H7 (cell line): ENCODE results near the gene NRXN2. TPM values are rescaled to one million over a fixed set of nuclear protein-coding genes. Genes with fewer than 3 reads are reported as not detected.

Experiments
- DNase-seq: peaks from one replicate; pipeline ENCODE4 v3.0.0; 2012
- H3K27me3 ChIP-seq: 2 replicates; pipeline ENCODE4 v1.6.0; 2011; ENCODE audit warnings: mild to moderate bottlenecking, low read length; ENCODE audit not compliant: control insufficient read depth, insufficient read depth
- H3K36me3 ChIP-seq: replicated peaks from 2 replicates; pipeline ENCODE4 v1.5.1; 2011; ENCODE audit warnings: low read length; ENCODE audit not compliant: control insufficient read depth, insufficient read depth
- H3K4me3 ChIP-seq: 2 replicates; pipeline ENCODE4 v1.5.1; 2011; ENCODE audit warnings: low read depth, mild to moderate bottlenecking, control low read depth, low read length, moderate library complexity; ENCODE audit not compliant: insufficient read depth
- total RNA-seq: library from RNA; depleted of rRNA; stranded (reverse); fragments of >200 nt; shearing (Covaris generic); gene quantifications from 2 replicates; pipeline ENCODE4 v1.2.3, GENCODE V29; 2014

The NRXN2 gene
- total RNA-seq, 1 experiment from 2014 or later = 1.9 TPM

- DNase-seq = peak; percentile 72
- H3K4me3 ChIP-seq = no peak overlapping the region
- H3K36me3 ChIP-seq = no peaks in the 10 kb centered on the region
- peaks cover 8% of the 10 kb centered on the region for H3K27me3 ChIP-seq
These were observed 28.1 kb downstream of the NRXN2 start for GRCh38 chr11:64694821-64695365.

DNA sequence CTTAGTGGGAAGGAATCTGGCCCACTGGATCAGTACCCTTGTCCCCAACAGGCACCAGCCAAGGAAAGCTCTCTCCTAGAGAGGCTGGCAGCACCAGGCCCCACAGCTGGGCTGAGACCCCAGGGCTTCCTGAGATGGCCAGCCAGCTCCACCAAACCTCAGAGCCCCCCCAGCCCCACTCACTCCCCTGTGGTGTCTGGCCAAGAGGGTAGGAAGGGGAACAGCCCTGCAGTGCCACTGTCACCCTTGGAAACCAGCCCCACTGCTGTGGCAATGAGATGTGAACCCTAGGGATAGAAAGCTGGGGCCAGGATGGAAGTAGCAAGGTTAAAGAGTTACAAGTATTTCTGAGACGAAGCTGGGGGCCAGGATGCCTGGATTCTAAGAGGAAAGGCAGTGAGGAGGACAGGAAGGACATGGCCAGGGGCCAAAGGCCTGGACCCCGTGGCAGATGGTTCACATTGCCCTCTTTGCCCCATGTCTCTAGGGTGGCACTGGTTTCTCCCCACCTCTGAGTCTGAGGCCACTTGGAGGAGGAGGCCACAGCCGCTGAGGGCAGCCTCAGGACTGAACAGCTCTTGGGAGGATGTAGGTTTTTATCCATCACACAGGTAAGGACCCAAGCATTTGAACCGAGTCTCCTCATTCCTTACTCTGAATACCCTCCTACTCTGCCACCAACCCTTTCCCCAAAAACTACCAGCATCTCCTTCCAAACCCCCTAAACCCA, 28.8 kb downstream of the NRXN2 start:
- peaks cover 8% of the 10 kb centered on the region for H3K27me3 ChIP-seq
- no peak for DNase-seq
- H3K36me3 ChIP-seq = no peaks in the 10 kb centered on the region
- no peak overlapping the region for H3K4me3 ChIP-seq

DNA sequence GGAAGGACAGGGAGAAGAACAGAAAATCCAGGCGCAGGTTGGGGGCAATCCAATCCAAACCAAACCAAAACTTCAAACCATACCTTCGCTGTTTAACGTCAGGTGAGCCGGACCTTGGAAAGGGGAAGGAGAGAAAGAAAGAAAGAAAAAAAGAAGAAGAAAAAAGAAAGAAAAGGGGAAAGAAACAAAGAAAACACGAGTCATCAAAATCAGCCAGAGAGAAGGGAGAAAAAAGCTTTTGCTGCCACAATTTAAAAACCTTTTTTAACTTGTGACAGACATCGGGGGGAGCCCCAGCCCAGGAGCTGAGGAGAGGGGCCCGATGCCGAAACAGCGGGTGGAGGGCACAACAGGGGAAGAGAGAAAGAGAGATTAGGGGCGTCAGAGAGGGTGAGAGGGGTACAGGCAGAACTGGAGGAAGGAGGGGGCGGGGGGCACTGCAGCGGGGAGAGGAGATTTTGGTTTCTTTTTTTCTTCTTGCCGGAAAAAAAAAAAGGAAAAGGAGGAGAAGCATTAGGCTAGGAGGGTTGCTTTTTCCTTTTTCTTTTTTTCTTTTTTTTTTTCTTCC, 30.1 kb downstream of the NRXN2 start:
- Histone ChIP-seq H3K4me3 (no peak overlapping the region), H3K27me3 (peaks cover 8% of the 10 kb centered on the region), H3K36me3 (no peaks in the 10 kb centered on the region)
- no peak for DNase-seq

- no peak for DNase-seq
- H3K36me3 ChIP-seq = no peaks in the 10 kb centered on the region
- no peak overlapping the region for H3K4me3 ChIP-seq
- peaks cover 9% of the 10 kb centered on the region for H3K27me3 ChIP-seq
These were observed 31.5 kb downstream of the NRXN2 start for GRCh38 chr11:64691543-64691942.

- Histone ChIP-seq H3K36me3 (no peaks in the 10 kb centered on the region), H3K4me3 (no peak overlapping the region), H3K27me3 (peaks cover 9% of the 10 kb centered on the region)
- no peak for DNase-seq
These were observed 32.8 kb downstream of the NRXN2 start for GRCh38 chr11:64690235-64690634.

DNA sequence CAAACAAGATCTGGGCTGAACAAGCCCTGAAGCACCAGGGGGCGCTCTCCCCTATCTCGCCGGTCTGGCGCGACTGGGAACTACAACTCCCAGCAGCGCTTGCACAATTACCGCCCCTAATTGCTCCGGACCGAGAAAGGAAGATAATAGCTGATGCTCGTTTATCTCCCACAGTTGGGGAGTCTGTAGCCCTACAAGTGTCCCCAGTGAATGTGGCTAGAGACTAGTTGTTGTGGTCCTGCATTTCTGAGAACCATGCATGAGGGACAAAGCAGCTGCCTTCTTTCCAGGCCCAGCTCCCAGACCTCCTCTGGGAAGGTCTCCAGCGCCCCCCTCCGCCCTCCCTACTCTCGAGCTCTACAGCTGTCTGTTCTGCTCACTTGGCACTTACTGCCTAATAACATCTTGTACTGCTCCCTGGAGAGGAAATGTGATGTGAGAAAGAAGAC, 34.4 kb downstream of the NRXN2 start:
- Histone ChIP-seq H3K27me3 (peaks cover 7% of the 10 kb centered on the region), H3K4me3 (peak overlapping the region; percentile 53), H3K36me3 (no peaks in the 10 kb centered on the region)
- DNase-seq = peak; percentile 88

DNA sequence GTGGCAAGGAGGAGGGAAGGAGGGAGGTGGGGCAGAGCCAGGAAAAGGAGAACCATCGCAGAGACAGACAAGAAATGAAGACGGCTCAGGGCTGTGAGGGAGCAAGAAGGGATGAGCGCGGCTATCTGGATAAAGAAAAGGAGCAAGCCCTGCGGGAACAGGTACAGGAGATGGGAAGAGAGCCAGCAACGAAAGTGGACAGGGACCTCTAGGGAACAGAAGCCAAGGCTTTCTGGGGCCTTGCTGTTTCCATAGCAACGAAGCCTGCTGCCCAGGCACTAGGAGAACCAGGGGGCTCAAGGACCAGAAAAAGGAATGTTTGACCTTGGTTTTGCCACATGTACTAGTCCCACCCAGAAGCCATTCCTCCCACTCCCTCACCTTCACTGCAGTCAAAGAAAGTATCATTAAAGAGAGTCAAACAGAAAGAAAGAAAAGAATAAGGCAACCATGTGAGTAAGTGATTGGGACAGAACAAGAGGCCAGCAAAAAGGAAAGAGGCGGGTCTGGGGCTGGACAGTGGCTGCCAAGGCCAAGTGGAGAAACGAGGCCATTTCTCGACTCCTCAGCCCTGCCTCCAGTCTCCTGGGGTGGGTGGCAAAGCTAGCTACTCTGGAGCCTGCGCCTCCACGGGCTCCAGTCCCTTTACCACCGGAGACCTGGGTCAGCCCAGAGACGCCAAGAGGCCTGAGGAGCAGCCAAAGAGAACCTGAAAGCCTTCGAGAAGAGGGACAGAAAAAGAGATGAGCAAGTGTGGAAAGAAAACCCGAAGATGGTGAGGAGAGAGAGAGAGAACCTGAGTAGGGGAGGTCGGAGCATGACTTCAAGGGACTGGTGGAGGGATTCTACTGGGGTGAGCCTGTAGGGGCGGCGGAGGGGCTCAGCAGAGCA, 35.1 kb downstream of the NRXN2 start:
- peak; percentile 95 for DNase-seq
- Histone ChIP-seq H3K27me3 (peaks cover 6% of the 10 kb centered on the region), H3K4me3 (no peak overlapping the region)

DNA sequence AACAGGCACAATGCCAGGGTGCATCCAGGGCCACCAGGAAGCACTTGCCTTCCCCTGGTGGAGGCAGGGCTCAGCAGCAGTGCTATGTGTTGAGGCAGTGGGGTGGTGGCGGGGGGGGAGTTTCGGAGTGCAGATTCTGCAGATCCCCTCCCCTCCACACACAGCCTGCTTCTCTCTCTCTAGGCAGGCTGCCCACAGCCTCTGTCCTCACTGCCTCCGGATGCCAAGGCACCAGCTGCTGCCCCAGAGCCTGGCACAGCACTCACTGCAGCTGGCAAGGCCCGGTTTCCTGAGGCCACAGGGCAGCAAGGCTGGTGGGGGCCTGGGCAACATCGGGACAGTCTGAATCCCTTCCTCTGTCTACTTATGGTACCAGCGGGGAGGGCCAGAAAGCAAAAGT, 35.8 kb downstream of the NRXN2 start:
- Histone ChIP-seq H3K4me3 (no peak overlapping the region), H3K27me3 (peaks cover 6% of the 10 kb centered on the region), H3K36me3 (no peaks in the 10 kb centered on the region)
- no peak for DNase-seq

More for the DNA sequence above, 35.1 kb downstream of the NRXN2 start:
- H3K36me3 ChIP-seq = no peaks in the 10 kb centered on the region

- peaks cover 4% of the 10 kb centered on the region for H3K27me3 ChIP-seq
- no peaks in the 10 kb centered on the region for H3K36me3 ChIP-seq
- no peak for DNase-seq
- no peak overlapping the region for H3K4me3 ChIP-seq
These were observed 36.4 kb downstream of the NRXN2 start for GRCh38 chr11:64686466-64687170.

GRCh38 chr11:64685536-64685935, 37.5 kb downstream of the NRXN2 start:
- Histone ChIP-seq H3K36me3 (no peaks in the 10 kb centered on the region), H3K27me3 (peaks cover 1% of the 10 kb centered on the region; the same call in 1 of the 2 replicates), H3K4me3 (no peak overlapping the region)
- DNase-seq = no peak

- Histone ChIP-seq H3K36me3 (no peaks in the 10 kb centered on the region), H3K27me3 (peaks cover 1% of the 10 kb centered on the region; the same call in 1 of the 2 replicates), H3K4me3 (no peak overlapping the region)
- DNase-seq = no peak
These were observed 38.6 kb downstream of the NRXN2 start for GRCh38 chr11:64684357-64684756.

DNA sequence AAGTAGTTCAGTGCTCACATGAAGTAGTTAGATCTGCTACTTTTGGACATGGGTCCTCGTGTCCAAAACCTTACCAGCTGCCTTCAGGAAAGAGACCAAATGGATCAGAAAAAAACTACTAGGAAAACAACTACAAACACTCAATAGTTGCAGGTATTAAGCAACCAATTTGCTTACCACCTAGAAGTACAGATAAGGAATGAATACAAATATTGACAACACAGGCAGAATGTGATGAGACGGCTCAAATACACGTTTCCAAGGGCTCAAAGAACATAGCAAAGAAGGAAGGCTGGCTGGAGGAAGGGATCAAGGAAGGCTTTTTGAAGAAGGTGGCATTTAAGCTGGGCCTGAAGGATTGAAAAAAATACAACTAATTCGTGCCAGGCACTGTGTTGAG, 41.8 kb downstream of the NRXN2 start:
- no peak for DNase-seq
- Histone ChIP-seq H3K4me3 (no peak overlapping the region), H3K36me3 (no peaks in the 10 kb centered on the region), H3K27me3 (peaks cover 1% of the 10 kb centered on the region; the same call in 1 of the 2 replicates)

- Histone ChIP-seq H3K4me3 (no peak overlapping the region), H3K36me3 (no peaks in the 10 kb centered on the region), H3K27me3 (peaks cover 1% of the 10 kb centered on the region; the same call in 1 of the 2 replicates)
- no peak for DNase-seq
These were observed 43.2 kb downstream of the NRXN2 start for GRCh38 chr11:64679846-64680245.
